DMS 273 (cell line): ENCODE results near the gene TCHP.
"Not testable (repeated sequence)": the region's sequence is repeated elsewhere in the genome, so short reads cannot be mapped to it uniquely, and the experiment has no call there.

Experiments
- DNase-seq: peaks from one replicate; lab custom pipeline; 2025; ENCODE audit not compliant: unreplicated experiment; lab: John Stamatoyannopoulos, UW

TCHP gene

DNA sequence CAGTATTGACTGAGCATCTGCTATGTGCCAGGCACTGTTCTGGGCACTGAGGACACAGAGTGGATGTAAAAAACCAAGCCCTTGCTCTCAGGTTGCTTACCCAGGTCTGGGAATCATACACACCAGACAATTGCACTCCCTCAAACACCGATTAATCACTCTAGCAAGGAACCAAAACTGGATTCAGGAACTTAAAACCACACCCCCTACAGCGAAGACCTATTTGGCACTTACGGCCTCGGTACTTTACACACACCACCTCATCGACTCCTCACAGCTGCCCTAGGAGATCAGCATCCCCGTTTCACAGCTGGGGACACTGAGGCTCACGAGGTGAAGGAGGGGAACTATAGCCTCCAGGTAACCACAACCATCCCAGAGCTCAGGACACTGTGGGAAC lies 21.3 kb upstream of the TCHP start:
- no peak for DNase-seq

DNA sequence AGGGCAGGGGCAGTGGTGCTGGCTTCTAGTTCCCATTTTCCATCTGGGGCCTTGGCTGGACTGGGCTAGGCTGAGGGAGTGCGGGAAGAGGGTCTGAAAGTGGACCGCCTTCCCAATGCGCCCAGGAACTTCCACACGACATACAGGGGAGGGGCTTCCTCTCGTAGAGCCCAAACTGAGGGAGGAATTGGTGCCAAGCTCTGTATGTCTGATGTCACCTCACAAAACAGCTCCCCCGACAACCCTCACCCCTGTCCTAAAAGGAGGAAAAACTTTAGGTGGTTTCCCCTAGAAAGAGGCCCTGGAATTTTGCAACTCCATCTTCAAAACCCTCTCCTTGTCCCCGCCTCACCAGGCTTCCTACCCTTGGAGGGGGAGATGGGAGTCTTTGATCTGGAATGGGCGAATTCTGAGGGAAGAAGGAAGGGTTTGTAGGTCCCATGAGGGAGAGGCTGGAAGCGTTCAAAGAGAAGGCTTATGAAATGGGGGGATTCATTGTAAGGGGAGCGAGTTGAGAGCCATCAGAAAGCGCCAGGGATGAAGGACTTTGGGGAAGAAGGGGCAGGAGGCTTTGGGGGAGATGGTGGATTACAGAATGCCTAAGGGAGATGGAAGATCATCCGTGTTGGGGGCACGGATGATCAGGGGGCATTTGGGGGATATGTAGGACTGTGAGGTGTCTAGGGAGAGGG lies 20.6 kb upstream of the TCHP start:
- peak; percentile 38 for DNase-seq

DNA sequence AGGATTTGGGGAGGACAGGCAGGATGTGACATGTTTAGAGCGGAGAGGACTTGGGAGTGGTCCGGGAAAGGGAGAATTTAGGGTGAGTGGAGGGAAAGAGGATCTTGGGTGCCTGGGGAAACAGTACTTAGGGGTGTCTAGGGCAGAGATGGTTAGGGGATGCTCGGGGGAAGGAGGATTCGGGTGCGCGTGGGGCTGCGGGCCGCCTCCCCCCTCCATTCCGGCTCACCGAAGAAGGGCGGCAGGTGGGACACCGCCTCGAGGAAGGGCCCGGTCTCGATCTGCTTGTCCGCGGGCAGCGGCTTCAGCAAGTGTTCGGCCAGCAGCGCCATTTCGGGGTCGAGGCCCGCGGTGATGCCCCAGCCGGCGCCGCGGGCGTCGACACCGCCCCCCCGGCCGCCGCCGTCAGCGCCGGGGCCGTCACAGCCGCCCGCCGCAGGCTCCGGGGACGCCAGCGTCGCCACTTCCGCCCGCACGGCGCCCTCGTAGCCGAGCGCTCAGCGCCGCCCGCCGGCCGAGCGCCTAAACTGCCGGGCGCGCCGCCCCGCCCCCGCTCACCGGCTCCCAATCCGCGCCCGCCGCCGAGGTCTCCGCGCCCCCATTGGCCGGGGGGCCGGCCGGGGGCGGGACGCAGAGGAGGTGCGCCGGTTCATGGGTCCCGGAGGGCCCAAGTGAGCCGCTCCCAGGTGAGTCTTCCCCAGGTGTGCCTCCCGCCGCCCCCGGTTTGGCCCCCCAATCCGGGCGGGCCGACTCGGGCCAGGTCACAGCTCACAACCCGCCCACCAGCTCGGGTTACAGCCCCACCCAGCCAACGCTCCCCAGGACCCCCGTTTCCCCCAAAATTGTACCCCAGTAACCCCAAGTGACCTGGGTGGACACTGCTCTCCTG lies 19.8 kb upstream of the TCHP start, which contains the start of gene GLTP:
GLTP (minus strand) TSS at position 499 of the 889 bp plus-strand sequence; CDS start at position 332, 167 bp downstream.
- DNase-seq, result peak; percentile 93

DNA sequence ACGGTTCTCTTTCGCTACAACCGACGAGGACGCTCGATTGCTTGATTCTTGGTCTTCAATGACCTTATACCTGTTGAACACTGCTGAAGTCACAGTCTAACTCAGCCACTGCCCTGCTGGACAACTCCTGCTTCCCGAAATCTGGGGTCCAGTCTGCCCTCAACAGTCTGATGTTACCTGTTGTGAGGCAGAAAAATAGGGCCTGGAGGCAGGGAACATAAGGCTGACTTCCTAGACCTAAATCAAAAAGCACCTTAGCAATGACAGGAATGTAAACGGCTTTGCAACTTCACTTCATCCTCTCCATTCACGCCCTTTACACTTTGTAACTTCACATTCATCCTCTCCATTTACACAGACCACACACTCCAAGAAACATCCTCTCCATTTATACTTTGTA lies 19.1 kb upstream of the TCHP start:
- DNase-seq, result no peak

DNA sequence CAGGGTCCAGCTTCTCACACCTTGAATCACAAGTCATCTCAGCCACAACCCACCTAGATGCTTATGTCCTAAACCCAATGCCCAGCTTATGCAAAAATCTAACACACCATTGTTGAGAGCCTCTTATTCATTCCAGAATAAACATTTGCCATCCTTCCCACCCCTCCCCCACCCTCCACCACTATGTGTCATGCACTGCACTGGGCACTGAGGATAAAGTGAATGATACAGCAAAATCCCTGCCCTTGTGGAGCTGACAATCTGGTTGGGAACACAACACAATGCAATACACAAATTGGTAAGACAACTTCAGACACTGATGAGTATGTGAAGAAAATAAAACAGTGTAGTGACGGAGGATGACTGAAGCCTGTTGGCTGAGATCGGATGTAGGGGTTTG lies 18.3 kb upstream of the TCHP start:
- no peak for DNase-seq

DNA sequence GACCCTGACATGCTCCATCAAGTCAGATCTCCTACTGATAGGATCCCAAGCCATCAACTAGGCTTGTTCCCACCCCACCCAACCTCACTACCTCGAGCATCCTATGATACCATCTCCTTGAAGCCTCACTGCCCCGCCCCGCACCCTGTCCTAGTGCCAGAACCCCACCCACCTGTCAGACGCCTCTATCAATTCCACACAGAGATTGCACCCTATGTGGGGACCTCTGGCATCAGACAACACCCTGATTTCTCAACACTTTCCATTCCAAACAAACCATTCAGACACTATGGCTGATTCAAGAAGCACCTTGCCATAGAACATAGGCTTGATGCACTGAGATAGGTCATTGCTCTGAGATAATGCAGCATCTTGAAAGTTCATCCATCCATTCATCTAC lies 16.6 kb upstream of the TCHP start:
- DNase-seq, result no peak

DNA sequence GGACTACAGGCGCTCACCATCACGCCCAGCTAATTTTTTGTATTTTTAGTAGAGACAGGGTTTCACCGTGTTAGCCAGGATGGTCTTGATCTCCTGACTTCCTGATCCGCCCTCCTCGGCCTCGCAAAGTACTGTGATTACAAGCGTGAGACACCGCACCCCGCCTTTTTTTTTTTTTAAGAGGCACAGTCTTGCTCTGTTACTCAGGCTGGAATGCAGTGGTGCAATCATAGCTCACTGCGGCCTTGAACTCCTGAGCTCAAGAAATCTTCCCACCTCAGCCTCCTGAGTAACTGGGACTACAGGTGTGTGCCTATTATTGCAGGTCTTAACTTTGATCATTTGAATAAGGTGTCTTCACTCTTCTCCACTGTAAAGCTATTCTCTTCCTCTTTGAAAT lies 14.5 kb upstream of the TCHP start:
- DNase-seq, result no peak

DNA sequence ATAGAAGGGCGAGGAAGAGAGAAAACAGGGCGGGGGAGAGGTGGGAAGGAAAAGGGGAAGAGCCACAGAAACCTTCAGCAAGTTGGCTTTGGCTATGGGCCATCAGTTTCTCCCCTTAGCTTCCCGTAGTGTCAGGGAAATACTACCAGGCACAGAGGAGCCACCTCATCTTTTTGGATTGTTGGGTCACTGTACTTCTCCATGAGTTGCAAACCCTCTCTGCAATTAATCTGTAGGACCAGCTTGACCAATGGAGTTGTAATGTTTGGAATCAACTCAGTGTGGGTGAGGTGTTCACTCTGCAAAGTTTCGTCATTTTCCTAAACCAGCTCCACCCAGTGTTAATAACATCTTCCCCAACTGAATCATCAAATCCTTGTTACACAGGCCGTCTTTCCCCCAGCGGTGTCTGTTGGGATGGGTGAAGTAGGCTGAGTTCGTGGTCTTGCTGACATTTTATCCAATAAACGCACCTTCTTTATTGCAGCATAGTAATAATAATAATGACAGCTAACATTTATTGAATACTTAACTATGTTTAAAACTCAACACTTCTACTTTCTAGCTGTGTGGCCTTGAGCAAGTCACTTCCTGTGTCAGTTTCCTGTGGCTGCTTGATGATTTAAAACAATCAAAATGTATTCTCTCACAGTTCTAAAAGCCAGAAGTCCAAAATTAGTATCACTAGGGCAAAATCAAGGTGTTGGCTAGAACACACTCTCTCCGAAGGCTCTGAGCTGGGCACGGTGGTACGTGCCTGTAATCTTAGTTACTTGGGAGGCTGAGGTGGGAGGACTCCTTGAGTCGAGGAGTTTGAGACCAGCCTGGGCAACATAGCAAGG lies 11.7 kb upstream of the TCHP start:
- DNase-seq, result no peak

DNA sequence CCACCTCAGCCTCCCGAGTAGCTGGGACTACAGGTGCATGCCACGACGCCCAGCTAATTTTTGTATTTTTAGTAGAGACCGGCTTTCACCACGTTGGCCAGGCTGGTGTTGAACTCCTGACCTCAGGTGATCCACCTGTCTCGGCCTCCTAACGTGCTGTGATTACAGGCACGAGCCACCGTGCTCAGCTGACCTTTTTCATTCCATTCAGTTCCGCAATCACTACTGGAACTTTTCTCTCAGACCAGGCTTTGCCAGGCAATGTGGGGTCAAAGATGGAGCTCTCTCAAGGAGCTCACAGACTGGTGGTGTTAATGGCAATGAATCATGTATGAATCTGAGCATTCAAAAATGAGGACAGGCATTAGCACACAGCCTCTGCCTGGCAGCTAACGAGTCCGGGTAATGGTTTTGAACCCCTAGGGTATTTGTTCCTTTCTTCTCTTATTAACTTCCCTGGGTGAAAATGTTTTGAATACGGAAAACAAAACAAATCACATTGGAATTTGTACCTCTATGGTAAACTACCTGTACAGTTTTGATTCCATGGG lies 9.4 kb upstream of the TCHP start:
- no peak for DNase-seq

DNA sequence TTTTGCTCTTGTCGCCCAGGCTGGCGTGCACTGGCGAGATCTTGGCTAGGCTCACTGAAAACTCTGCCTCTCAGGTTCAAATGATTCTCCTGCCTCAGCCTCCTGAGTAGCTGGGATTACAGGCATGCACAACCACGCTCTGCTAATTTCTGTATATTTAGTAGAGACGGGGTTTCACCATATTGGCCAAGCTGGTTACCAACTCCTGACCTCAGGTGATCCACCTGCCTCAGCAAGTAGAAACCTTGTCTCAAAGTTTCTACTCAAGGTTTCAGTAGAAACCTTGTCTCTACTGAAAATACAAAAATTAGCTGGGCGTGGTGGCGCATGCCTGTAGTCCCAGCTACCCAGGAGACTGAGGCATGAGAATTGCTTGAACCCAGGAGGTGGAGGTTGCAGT lies 8.3 kb upstream of the TCHP start:
- not testable (repeated sequence) for DNase-seq

DNA sequence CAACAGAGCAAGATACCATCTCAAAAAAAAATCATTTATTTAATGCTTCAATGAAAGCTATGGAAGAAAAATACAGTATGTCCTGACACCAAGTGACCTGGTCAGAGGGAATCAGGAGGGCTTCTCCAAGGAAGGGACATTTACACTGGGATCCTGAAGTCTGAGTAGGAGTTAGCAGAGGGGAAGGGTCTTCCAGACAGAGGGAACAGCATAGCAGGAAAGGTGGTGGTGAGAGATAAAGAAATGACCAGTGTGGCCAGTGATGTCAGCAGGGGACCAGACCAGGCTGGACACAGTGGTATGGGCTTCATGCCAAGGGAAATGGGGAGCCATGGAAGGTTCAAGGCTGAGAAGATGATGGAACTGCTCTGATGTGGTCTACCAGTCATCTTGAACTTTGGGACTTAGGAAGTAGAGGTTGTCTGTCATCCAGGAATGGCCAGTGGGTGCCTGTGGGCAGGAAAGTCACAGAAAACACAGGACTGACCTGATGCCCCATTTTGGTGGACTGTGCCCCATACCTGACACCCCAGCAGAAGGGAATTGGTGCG lies 7.8 kb upstream of the TCHP start:
- DNase-seq, result no peak

DNA sequence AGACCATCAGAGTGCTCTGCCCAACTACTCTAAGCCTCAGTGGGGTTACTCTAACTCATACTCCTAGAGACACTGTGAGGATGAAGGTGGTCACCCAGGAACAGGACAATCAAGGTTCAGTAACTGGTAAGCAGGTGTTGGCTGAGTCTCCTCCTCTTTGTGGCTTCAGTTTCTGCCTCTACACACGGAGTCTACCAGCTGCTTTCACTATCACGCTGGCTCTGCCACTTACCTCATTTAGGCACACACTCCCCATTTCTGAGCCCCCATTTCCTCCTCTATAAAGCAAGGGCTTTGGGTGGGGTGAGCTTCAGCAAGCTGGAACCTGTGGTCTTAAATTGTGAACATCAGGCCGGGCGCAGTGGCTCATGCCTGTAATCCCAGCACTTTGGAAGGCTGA lies 7.3 kb upstream of the TCHP start:
- no peak for DNase-seq

DNA sequence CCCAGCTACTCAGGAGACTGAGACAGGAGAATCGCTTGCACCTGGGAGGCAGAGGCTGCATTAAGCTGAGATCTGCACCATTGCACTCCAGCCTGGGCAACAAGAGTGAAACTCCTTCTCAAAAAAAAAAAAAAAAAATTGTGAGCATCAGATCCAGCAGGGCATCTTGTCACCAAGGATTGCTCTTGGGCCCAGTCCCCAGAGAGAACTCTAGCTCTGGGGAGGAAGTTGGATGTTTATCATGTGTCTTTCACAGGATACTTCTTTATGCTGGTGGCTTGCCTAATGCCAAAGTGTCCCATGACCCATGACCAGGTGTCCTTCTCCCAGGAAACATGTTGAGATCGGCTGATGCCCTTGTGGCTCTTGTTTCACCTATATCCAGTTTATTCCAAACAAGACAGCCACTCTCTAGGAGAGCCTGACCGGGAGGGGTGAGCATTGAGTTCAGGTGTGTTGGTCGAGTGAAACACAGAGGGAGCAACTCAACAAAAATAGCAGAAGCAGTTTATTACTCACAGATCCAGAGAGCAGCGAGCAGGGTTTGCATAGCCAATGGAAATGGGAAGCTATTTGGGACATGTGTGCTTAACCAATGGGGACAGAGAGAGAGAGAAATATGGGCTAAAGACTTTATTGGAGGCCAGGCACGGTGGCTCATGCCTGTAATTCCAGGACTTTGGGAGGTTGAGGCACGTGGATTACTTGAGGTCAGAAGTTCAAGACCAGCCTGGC lies 6.6 kb upstream of the TCHP start:
- no peak for DNase-seq

DNA sequence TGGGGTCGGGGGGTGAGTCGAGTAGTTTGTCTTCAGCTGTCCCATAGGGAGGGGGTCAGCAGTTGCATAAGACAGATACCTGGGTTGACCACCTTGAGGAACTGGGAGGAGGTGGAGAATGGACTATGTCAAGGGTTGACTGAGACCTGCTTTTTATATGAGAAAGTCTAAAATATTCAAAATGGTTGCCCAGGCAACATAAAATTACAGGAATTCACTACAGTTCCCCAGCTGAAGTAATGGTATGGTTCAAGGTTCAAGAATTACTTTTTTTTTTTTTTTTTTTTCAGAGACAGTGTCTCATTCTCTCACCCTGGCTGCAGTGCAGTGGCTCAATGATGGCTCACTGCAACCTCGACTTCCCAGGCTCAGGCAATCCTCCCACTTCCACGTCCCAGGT lies 5.1 kb upstream of the TCHP start:
- DNase-seq, result no peak

DNA sequence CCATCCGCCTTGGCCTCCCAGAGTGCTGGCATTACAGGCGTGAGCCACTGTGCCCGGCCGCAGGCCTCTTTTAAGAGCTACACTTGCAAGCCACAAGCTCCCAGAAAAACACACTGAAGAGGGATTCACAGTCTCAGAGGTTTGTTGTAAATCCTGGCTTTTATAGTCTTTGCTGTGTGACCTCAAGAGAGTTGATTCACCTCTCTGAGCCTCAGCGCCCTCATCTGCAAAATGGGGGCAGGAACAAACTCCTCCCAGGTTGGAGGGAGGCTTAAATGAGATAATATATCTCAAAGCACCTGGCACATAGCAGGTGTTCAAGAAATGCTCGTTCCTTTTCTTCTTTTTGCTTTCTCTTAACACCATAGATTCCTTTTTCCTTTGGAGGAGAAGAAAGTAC lies 3.9 kb upstream of the TCHP start:
- DNase-seq, result no peak

DNA sequence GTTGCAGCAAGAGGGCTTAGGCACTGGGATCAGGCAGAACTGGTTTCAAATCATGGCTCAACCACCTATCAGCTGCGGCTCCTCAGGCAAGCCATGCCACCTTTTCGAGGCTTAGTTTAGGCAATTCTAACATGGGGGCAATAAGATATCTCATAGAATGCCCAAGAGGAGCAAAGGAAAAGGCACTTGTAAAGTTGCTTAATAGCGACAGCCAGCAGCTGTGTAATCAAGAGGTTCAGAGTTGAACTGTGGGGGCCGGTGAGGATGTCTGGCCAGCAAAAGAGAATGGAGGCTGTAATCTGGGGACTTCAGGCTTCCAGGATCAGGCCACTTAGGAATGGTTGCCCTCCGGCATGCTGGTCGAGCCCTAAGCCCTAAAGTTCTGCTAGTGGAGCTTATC lies 3.0 kb upstream of the TCHP start:
- no peak for DNase-seq

DNA sequence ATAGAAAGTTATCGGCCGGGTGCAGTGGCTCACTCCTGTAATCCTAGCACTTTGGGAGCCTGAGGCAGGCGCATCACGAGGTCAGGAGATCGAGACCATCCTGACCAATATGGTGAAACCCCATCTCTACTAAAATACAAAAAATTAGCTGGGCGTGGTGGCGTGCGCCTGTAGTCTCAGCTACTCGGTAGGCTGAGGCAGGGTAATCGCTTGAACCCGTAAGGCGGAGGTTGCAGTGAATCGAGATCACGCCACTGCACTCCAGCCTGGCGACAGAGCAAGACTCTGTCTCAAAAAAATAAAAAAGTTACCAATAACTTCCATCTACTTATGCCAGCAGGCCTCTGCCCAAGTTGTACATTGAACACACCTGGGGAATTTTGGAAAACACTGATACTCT lies 729 bp upstream of the TCHP start:
- DNase-seq, result not testable (repeated sequence)

DNA sequence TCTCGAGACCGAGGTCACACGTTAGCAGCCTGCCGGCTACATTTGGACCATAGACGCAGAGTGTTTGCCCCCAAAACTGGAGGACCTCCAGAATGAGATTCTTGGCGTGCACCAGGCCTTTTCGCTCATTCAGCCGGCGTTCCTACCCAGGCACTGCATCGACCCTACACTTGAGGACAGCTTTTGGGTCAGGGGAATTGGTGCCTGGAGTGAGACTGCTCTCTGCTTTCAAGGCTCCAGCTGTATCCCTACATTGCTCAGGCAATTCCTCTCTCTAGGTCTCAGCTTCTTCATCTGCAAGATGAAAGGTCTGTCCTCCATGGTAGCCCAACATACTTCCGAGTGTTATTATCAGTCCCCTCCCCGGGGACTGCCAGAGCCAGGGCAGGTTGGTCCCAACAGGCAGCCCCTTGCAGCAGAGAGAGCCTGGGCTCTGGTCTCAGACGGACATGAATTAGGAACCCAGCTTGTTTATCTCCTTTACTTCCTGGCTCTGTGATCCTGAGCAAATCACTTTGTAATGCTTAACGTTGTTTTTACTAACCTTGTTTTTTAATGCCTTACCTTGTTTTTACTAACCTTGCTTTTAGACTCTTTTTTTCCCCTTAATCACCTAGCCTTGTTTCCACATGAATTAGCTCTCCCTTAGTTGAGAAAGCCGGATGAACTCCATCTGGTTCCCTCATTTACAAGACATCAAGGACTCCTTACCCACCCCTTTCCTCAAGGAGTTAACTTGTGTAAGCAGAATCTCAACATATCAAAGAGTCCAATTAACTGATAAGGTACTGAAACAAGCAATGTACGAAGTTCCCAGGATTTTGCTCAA lies 892 bp downstream of the TCHP start:
- peak; percentile 30 for DNase-seq

DNA sequence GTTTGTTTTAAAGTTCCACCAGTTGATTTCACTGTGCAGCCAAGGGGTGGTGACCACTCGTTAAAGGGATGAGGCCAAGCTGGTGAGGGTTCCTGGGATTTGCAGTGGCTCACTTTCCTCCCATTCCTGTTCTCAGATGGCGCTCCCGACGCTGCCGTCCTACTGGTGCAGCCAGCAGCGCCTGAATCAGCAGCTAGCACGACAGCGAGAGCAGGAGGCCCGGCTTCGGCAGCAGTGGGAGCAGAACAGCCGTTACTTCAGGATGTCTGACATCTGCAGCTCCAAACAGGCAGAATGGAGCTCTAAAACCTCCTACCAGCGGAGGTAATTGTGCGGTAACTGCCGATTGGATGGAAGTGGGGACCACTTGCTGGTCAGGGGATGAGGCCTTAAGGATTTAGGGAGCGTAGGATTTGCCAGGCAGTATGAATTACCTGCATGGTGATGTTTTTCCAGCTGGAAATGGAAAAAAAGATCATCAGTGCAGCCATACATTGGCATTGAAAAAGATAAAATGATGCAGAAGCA lies 2.9 kb downstream of the TCHP start:
- DNase-seq, result no peak
